Measurements from ENCODE around the gene CYP3A7. TPM values are rescaled to one million over a fixed set of nuclear protein-coding genes. Genes with fewer than 3 reads are reported as not detected.
"Not testable (repeated sequence)": the region's sequence is repeated elsewhere in the genome, so short reads cannot be mapped to it uniquely, and the experiment has no call there.

Gene CYP3A7
- polyA plus RNA-seq, 1 of the 3 experiments (the other 2 are of a cell fraction), result not detected

DNA sequence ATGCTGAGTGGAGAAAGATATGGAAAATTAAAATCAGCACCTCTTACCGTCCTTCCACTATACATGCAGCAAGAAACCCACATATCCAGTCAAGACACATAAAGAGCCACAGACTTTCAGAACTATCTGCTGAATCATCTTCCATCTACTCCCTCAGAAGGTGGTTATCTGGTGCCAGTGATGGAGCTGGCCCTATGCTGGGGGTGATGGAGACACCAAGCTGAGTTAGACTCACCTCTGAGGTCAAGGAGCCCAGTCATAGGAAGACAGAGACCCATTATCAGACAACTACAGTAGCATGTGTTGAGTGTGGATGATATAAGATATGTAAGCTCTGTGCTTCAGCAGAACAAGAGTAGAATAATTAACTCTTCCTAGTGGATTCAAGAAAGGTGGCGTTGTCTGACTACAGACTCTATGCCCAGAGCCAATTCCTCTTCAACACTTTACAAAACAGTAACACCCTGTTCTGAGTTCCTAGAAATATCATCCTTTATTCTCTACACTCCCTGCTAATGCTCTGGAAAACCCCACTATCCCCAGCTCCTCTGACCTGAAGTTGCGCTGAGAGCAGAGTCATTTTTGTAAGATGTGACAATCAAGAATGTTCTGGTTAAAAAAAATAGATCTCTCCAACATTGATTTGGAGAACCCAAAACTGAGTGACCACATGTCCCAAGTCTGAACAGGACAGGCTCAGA, 69.5 kb downstream of the CYP3A7 start:
- Histone ChIP-seq H3K4me2 (no peak overlapping the region), H3K27me3 (ENCODE audit: insufficient read depth) (no peaks in the 10 kb centered on the region), H3K36me3 (replicated peaks in 1 of 2; ENCODE audit: control insufficient read depth in 1 of 2, insufficient read depth in 2 of 2, low read length in 1 of 2) (peaks cover 0 to 4% of the 10 kb centered on the region in 2 experiments), H2AFZ (ENCODE audit: low read depth) (no peak overlapping the region), H3K79me2 (ENCODE audit: insufficient read depth) (no peaks in the 10 kb centered on the region), H3K27ac (ENCODE audit: low read depth in 2 of 2, low read length in 1 of 2) (no peak overlapping the region), H4K20me1 (ENCODE audit: insufficient read depth) (no peaks in the 10 kb centered on the region), H3F3A (replicated peaks; ENCODE audit: insufficient read depth) (no peaks in the 10 kb centered on the region), H3K9me3 (no peaks in the 10 kb centered on the region), H3K9me2 (no peaks in the 10 kb centered on the region), H3K4me3 (ENCODE audit: low read depth in 2 of 2, low read length in 1 of 2) (no peak overlapping the region), H3K4me1 (ENCODE audit: control insufficient read depth in 1 of 2, insufficient read depth in 2 of 2, low read depth in 1 of 2, low read length in 1 of 2) (no peaks in the 10 kb centered on the region), H3K9ac (no peak overlapping the region)
- no peak for DNase-seq
- POLR2A ChIA-PET, result no interaction called here
- TF ChIP-seq, protein P1, sequence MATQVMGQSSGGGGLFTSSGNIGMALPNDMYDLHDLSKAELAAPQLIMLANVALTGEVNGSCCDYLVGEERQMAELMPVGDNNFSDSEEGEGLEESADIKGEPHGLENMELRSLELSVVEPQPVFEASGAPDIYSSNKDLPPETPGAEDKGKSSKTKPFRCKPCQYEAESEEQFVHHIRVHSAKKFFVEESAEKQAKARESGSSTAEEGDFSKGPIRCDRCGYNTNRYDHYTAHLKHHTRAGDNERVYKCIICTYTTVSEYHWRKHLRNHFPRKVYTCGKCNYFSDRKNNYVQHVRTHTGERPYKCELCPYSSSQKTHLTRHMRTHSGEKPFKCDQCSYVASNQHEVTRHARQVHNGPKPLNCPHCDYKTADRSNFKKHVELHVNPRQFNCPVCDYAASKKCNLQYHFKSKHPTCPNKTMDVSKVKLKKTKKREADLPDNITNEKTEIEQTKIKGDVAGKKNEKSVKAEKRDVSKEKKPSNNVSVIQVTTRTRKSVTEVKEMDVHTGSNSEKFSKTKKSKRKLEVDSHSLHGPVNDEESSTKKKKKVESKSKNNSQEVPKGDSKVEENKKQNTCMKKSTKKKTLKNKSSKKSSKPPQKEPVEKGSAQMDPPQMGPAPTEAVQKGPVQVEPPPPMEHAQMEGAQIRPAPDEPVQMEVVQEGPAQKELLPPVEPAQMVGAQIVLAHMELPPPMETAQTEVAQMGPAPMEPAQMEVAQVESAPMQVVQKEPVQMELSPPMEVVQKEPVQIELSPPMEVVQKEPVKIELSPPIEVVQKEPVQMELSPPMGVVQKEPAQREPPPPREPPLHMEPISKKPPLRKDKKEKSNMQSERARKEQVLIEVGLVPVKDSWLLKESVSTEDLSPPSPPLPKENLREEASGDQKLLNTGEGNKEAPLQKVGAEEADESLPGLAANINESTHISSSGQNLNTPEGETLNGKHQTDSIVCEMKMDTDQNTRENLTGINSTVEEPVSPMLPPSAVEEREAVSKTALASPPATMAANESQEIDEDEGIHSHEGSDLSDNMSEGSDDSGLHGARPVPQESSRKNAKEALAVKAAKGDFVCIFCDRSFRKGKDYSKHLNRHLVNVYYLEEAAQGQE (IDR thresholded peaks at IDR 0.05; ENCODE audit: low read depth, low read length), result no peak
- no peak for TF ChIP-seq RCOR1 (IDR thresholded peaks at IDR 0.05; ENCODE audit: low read length)
- TF ChIP-seq, protein P2, sequence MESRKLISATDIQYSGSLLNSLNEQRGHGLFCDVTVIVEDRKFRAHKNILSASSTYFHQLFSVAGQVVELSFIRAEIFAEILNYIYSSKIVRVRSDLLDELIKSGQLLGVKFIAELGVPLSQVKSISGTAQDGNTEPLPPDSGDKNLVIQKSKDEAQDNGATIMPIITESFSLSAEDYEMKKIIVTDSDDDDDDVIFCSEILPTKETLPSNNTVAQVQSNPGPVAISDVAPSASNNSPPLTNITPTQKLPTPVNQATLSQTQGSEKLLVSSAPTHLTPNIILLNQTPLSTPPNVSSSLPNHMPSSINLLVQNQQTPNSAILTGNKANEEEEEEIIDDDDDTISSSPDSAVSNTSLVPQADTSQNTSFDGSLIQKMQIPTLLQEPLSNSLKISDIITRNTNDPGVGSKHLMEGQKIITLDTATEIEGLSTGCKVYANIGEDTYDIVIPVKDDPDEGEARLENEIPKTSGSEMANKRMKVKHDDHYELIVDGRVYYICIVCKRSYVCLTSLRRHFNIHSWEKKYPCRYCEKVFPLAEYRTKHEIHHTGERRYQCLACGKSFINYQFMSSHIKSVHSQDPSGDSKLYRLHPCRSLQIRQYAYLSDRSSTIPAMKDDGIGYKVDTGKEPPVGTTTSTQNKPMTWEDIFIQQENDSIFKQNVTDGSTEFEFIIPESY (IDR thresholded peaks at IDR 0.05; ENCODE audit: borderline replicate concordance, low read depth), result no peak
- TF ChIP-seq, protein P3, sequence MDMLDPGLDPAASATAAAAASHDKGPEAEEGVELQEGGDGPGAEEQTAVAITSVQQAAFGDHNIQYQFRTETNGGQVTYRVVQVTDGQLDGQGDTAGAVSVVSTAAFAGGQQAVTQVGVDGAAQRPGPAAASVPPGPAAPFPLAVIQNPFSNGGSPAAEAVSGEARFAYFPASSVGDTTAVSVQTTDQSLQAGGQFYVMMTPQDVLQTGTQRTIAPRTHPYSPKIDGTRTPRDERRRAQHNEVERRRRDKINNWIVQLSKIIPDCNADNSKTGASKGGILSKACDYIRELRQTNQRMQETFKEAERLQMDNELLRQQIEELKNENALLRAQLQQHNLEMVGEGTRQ (IDR thresholded peaks at IDR 0.05; ENCODE audit: borderline replicate concordance, low read depth, low read length), result no peak
- TF ChIP-seq ELF1 (IDR thresholded peaks at IDR 0.05), result no peak
- TF ChIP-seq TCF12 (IDR thresholded peaks at IDR 0.05), result no peak
- TF ChIP-seq MEF2A (IDR thresholded peaks at IDR 0.05; ENCODE audit: borderline replicate concordance, low read depth), result no peak
- TF ChIP-seq SMC3 (IDR thresholded peaks at IDR 0.05; ENCODE audit: low read depth, low read length), result no peak
- no peak for TF ChIP-seq SIN3A (IDR thresholded peaks at IDR 0.05; ENCODE audit: borderline replicate concordance, low read depth, low read length)
- TF ChIP-seq NFIC (IDR thresholded peaks at IDR 0.05; ENCODE audit: borderline replicate concordance), result no peak
- no peak for TF ChIP-seq POLR2AphosphoS5 (IDR thresholded peaks at IDR 0.05; ENCODE audit: low read depth, low read length)
- TF ChIP-seq FOSL2 (IDR thresholded peaks at IDR 0.05; ENCODE audit: borderline replicate concordance, low read depth), result no peak
- TF ChIP-seq, protein P4, sequence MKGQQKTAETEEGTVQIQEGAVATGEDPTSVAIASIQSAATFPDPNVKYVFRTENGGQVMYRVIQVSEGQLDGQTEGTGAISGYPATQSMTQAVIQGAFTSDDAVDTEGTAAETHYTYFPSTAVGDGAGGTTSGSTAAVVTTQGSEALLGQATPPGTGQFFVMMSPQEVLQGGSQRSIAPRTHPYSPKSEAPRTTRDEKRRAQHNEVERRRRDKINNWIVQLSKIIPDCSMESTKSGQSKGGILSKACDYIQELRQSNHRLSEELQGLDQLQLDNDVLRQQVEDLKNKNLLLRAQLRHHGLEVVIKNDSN (IDR thresholded peaks at IDR 0.05; ENCODE audit: borderline replicate concordance, low read depth), result no peak
- WGBS (ENCODE audit: low lambda C conversion rate), result 88% methylated on average over 3 of the region's 3 CpGs
- CTCF ChIA-PET, result no interaction called here

DNA sequence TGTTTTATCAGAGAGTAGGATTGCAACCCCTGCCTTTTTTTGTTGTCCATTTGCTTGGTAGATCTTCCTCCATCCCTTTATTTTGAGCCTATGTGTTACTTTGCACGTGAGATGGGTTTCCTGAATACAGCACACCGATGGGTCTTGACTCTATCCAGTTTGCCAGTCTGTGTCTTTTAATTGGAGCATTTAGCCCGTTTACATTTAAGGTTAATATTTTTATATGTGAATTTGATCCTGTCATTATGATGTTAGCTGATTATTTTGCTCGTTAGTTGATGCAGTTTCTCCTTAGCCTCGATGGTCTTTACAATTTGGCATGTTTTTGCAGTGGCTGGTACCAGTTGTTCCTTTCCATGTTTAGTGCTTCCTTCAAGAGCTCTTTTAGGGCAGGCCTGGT, 77.1 kb downstream of the CYP3A7 start:
- H3K36me3 ChIP-seq (replicated peaks in 1 of 2; ENCODE audit: control insufficient read depth in 1 of 2, insufficient read depth in 2 of 2, low read length in 1 of 2); H3K79me2 ChIP-seq (ENCODE audit: insufficient read depth); DNase-seq; H3K27me3 ChIP-seq (ENCODE audit: insufficient read depth); H3F3A ChIP-seq (replicated peaks; ENCODE audit: insufficient read depth); H3K4me3 ChIP-seq (ENCODE audit: low read depth in 2 of 2, low read length in 1 of 2); H3K4me1 ChIP-seq (ENCODE audit: control insufficient read depth in 1 of 2, insufficient read depth in 2 of 2, low read depth in 1 of 2, low read length in 1 of 2); H4K20me1 ChIP-seq (ENCODE audit: insufficient read depth); H3K9me2 ChIP-seq; H3K9me3 ChIP-seq; H3K27ac ChIP-seq (ENCODE audit: low read depth in 2 of 2, low read length in 1 of 2); POLR2A ChIA-PET; H3K9ac ChIP-seq; H2AFZ ChIP-seq (ENCODE audit: low read depth); H3K4me2 ChIP-seq: not testable (repeated sequence)
- WGBS (ENCODE audit: low lambda C conversion rate), result 27% methylated on average over 5 of the region's 5 CpGs
- CTCF ChIA-PET, result interaction anchor here (0.7 kb wide), 1 partner anchor 401 kb away, joined by 3 read pairs; no protein-coding TSS in a partner anchor

Measured in SK-N-SH (cell line).